ENCODE data around the gene IGSF23.

GRCh38 chr19:44597131-44597491, 16.3 kb upstream of the IGSF23 start:
- TF ChIP-seq POLR2A (IDR thresholded peaks at IDR 0.05), result no peak
- TF ChIP-seq CTCF (IDR thresholded peaks at IDR 0.05 in 4 of 5, conservative IDR thresholded peaks at IDR 0.05 in 1 of 5), result no peak

Measured in gastrocnemius medialis (tissue), 4 donors.